HL-60 (cell line): ENCODE measurements around the gene SRBD1.

Experiments used
- GABPA ChIP-seq: IDR thresholded peaks from 2 replicates; pipeline ENCODE4 v1.6.1; 2012; ENCODE audit warnings: low read depth
- POLR2AphosphoS5 ChIP-seq: IDR thresholded peaks from 2 replicates; pipeline ENCODE4 v1.6.1; 2012; ENCODE audit warnings: low read depth
- SPI1 ChIP-seq: IDR thresholded peaks from 2 replicates; pipeline ENCODE4 v1.6.1; 2012; ENCODE audit warnings: low read depth, mild to moderate bottlenecking, borderline replicate concordance
- TF ChIP-seq, protein P1 (sequence below): IDR thresholded peaks from one replicate; pipeline ENCODE4 v1.5.1; 2011; ENCODE audit warnings: low read length, control low read depth, inconsistent platforms; ENCODE audit not compliant: insufficient read depth
- TF ChIP-seq, protein P2 (sequence below): IDR thresholded peaks from 2 replicates; pipeline ENCODE4 v1.6.1; 2012; ENCODE audit warnings: low read depth; ENCODE audit not compliant: insufficient replicate concordance

DNA sequence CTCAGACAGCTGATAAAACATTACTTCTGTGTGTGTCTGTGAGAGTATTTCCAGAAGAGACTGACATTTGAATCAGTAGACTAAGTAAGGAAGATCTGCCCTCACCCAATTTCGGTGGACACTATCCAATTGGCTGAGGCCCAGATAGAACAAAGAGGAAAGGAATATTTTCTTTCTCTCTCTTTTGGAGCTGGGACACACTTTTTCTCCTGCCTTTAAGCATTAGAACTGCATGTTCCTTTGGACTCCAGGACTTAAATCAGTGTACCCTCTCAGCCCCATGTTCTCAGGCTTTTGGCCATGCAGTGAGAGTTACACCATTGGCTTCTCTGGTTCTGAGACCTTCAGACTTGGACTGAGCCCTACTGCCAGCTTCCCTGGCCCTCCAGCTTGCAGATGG is 3.3 kb upstream of the SRBD1 start:
- TF ChIP-seq, protein P1, sequence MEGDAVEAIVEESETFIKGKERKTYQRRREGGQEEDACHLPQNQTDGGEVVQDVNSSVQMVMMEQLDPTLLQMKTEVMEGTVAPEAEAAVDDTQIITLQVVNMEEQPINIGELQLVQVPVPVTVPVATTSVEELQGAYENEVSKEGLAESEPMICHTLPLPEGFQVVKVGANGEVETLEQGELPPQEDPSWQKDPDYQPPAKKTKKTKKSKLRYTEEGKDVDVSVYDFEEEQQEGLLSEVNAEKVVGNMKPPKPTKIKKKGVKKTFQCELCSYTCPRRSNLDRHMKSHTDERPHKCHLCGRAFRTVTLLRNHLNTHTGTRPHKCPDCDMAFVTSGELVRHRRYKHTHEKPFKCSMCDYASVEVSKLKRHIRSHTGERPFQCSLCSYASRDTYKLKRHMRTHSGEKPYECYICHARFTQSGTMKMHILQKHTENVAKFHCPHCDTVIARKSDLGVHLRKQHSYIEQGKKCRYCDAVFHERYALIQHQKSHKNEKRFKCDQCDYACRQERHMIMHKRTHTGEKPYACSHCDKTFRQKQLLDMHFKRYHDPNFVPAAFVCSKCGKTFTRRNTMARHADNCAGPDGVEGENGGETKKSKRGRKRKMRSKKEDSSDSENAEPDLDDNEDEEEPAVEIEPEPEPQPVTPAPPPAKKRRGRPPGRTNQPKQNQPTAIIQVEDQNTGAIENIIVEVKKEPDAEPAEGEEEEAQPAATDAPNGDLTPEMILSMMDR, result no peak
- TF ChIP-seq, protein P2, sequence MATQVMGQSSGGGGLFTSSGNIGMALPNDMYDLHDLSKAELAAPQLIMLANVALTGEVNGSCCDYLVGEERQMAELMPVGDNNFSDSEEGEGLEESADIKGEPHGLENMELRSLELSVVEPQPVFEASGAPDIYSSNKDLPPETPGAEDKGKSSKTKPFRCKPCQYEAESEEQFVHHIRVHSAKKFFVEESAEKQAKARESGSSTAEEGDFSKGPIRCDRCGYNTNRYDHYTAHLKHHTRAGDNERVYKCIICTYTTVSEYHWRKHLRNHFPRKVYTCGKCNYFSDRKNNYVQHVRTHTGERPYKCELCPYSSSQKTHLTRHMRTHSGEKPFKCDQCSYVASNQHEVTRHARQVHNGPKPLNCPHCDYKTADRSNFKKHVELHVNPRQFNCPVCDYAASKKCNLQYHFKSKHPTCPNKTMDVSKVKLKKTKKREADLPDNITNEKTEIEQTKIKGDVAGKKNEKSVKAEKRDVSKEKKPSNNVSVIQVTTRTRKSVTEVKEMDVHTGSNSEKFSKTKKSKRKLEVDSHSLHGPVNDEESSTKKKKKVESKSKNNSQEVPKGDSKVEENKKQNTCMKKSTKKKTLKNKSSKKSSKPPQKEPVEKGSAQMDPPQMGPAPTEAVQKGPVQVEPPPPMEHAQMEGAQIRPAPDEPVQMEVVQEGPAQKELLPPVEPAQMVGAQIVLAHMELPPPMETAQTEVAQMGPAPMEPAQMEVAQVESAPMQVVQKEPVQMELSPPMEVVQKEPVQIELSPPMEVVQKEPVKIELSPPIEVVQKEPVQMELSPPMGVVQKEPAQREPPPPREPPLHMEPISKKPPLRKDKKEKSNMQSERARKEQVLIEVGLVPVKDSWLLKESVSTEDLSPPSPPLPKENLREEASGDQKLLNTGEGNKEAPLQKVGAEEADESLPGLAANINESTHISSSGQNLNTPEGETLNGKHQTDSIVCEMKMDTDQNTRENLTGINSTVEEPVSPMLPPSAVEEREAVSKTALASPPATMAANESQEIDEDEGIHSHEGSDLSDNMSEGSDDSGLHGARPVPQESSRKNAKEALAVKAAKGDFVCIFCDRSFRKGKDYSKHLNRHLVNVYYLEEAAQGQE, result no peak
- no peak for TF ChIP-seq POLR2AphosphoS5
- no peak for TF ChIP-seq GABPA
- no peak for TF ChIP-seq SPI1
